ENCODE results near the gene RD3L.

DNA sequence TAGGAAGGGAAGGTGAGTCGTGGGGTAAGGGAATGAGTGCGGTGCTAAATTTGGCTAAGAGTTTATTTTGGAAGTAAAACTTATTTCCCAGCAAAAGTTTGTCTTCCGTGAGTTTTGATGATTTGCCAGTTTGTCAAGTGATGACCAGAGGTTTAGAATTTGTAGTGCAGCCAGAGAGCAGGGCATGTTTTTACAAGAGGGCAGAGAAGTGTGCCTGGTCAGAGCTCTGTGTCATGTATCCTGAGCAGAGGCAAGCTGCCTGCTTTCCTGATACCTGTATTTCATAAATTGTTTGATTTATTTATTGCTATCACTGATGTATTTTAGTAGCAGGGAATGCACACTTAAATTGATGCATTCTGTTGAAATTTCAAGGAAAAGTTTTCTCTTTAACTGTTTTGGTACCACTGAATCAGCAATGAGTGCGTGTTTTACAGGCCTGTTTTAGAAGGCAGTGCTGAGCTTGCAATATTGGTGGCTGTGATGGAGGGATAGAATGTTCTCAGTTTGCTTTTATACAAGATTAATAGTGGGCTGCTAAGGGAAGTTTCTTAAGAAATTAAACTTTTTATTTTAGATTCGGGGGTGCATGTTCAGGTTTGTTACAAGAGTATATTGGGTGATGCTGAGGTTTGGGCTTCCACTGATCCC is 19.7 kb upstream of the RD3L start:
- TF ChIP-seq CTCF (IDR thresholded peaks at IDR 0.05) (no peak), POLR2A (IDR thresholded peaks at IDR 0.05) (no peak)

Data from thyroid gland (tissue), 4 donors.